Esophagus muscularis mucosa (tissue), 4 donors: ENCODE results near the gene FGFR2. TPM values are rescaled to one million over a fixed set of nuclear protein-coding genes. Genes with fewer than 3 reads are reported as not detected.

Experiments used
- DNase-seq: peaks from one replicate; pipeline ENCODE4 v3.0.0-alpha.2; 2017; ENCODE audit errors: extremely low spot score
- H3K27ac ChIP-seq, 4 donors: fragments of 200-600 bp; sonication (generic); replicated peaks in 1 of 4; 1 replicate in 3 of 4; 2 replicates in 1 of 4; pipeline ENCODE4 v1.5.1; 2016 to 2019; ENCODE audit warnings: mild to moderate bottlenecking in 1 of 4
- H3K27me3 ChIP-seq, 4 donors: fragments of 200-600 bp; sonication (generic); one replicate each; pipeline versions ENCODE4 v1.5.1 to v1.6.0; 2016 to 2019
- H3K36me3 ChIP-seq, 4 donors: fragments of 200-600 bp; sonication (generic); one replicate each; pipeline ENCODE4 v1.5.1; 2016 to 2019
- H3K4me1 ChIP-seq, 4 donors: fragments of 200-600 bp; sonication (generic); one replicate each; pipeline ENCODE4 v1.5.1; 2016 to 2019
- H3K4me3 ChIP-seq, 4 donors: fragments of 200-600 bp; sonication (generic); 1 replicate in 2 of 4; 2 replicates in 2 of 4; pipeline ENCODE4 v1.5.1; 2016 to 2019; ENCODE audit warnings: mild to moderate bottlenecking in 4 of 4, moderate library complexity in 1 of 4
- H3K9me3 ChIP-seq, 4 donors: fragments of 200-600 bp; sonication (generic); 1 replicate in 3 of 4; 2 replicates in 1 of 4; pipeline ENCODE4 v1.5.1; 2016 to 2019
- EP300 ChIP-seq: sonication (generic); formaldehyde crosslinking; IDR thresholded peaks from one replicate; pipeline ENCODE4 v1.6.1; 2017; ENCODE audit warnings: antibody characterized with exemption
- POLR2A ChIP-seq: fragments of 450-650 bp; IDR thresholded peaks from one replicate; pipeline ENCODE4 v1.6.1; 2017; ENCODE audit warnings: antibody characterized with exemption, moderate library complexity, mild to moderate bottlenecking, low read depth
- POLR2AphosphoS5 ChIP-seq, 2 donors: sonication (generic); formaldehyde crosslinking; IDR thresholded peaks; one replicate each; pipeline ENCODE4 v1.6.1; 2017; ENCODE audit warnings: antibody characterized with exemption in 2 of 2
- WGBS: methylation state at CpG from one replicate; pipeline ENCODE4 v1.1.5; 2018; 5-methylcytosine and 5-hydroxymethylcytosine counted together
- intact Hi-C: fragments of 100-400 bp; cut with DNase I; formaldehyde crosslinking; loops from one replicate; pipeline ENCODE4 v1.15.1; 2023
- total RNA-seq, 4 donors: library from RNA; depleted of rRNA; stranded (reverse); fragments of >200 nt; gene quantifications; one replicate each; pipeline versions ENCODE4 v1.1.0 to v1.2.1, GENCODE V29; 2016
- TF ChIP-seq, protein P1 (sequence below), 3 experiments: fragments of 200-600 bp in 2 of 3; fragments of 450-650 bp in 1 of 3; sonication (generic) in 2 of 3; IDR thresholded peaks; one replicate each; pipeline ENCODE4 v1.5.1; 2017 to 2019; ENCODE audit warnings: antibody characterized with exemption in 3 of 3, mild to moderate bottlenecking in 2 of 3, moderate library complexity in 1 of 3

The FGFR2 gene
- total RNA-seq, 4 donors from 2014 or later: 58.6 to 74.0 (median 60.5) TPM

DNA sequence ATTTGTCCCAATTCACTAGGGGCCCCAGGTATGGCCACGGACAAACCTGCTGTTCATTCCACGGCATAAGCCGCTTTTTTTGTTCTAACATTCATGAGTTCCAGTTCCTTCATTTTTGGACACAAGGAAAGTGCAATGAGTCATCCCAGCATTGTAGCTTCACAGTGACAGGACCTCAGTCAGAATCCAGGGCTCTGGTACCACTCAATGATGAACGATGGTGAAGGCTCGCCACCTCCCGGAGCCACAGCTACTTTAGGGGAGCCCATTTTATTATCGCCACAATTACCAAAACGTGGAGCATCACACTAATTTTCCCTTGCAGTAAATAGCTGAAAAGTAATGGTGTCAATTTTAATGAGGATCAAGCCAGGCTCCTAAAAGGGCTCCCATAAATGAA is 62.9 kb downstream of the FGFR2 start:
- Histone ChIP-seq H3K9me3 (no peaks in the 10 kb centered on the region), H3K27me3 (no peaks in the 10 kb centered on the region), H3K27ac (peak overlapping the region in 2 of 4 donors; percentile 58 to 62), H3K36me3 (peaks cover 0 to 8% (median 0%) of the 10 kb centered on the region in 4 donors), H3K4me1 (peaks cover 0 to 44% (median 13%) of the 10 kb centered on the region in 4 donors), H3K4me3 (no peak overlapping the region)
- TF ChIP-seq EP300 (no peak), POLR2AphosphoS5 (IDR thresholded peaks at IDR 0.05) (no peak), POLR2A (no peak)
- TF ChIP-seq, protein P1, sequence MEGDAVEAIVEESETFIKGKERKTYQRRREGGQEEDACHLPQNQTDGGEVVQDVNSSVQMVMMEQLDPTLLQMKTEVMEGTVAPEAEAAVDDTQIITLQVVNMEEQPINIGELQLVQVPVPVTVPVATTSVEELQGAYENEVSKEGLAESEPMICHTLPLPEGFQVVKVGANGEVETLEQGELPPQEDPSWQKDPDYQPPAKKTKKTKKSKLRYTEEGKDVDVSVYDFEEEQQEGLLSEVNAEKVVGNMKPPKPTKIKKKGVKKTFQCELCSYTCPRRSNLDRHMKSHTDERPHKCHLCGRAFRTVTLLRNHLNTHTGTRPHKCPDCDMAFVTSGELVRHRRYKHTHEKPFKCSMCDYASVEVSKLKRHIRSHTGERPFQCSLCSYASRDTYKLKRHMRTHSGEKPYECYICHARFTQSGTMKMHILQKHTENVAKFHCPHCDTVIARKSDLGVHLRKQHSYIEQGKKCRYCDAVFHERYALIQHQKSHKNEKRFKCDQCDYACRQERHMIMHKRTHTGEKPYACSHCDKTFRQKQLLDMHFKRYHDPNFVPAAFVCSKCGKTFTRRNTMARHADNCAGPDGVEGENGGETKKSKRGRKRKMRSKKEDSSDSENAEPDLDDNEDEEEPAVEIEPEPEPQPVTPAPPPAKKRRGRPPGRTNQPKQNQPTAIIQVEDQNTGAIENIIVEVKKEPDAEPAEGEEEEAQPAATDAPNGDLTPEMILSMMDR (IDR thresholded peaks at IDR 0.05): no peak
- no peak for DNase-seq
- intact Hi-C loops: no loop called here
- WGBS: 80% methylated on average over 8 of the region's 8 CpGs

DNA sequence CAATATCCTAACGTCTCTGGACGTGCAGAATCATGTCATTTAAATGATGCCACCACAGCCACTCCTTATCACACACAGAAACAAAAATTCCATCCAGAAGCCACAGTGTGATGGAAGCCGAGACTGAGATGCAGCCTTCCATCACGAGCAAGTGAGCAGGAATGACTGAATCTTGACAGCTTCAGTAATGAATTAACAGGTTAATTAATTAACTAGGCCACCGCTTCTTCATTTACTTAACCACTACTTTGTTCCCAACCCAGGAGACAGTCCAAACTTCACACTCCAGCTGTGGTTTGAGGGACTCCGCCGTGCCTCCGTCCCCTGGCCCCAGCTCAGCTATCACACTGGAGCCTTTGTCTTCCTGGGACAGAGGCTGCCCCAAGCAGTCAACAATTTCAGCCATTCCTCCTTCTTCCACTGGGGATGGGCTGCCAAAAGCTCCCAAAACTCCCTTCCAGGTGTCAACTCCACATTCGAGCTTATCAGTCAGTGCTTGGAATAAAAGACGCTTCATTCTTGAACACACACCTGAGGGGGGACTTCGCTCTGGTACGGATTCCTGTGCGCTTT is 65.9 kb downstream of the FGFR2 start:
- WGBS: 81% methylated on average over 13 of the region's 13 CpGs
- intact Hi-C loops: no loop called here
- H3K9me3 ChIP-seq: no peaks in the 10 kb centered on the region
- TF ChIP-seq EP300: no peak
- no peak for TF ChIP-seq POLR2AphosphoS5 (IDR thresholded peaks at IDR 0.05)
- TF ChIP-seq POLR2A: no peak
- TF ChIP-seq, protein P1 (IDR thresholded peaks at IDR 0.05): no peak
- H3K36me3 ChIP-seq: no peaks in the 10 kb centered on the region
- no peak overlapping the region for H3K4me3 ChIP-seq
- peaks cover 0 to 63% (median 22%) of the 10 kb centered on the region in 4 donors for H3K4me1 ChIP-seq
- no peaks in the 10 kb centered on the region for H3K27me3 ChIP-seq
- no peak for DNase-seq
- H3K27ac ChIP-seq: no peak overlapping the region

- Histone ChIP-seq H3K4me3 (no peak overlapping the region), H3K36me3 (no peaks in the 10 kb centered on the region), H3K9me3 (no peaks in the 10 kb centered on the region), H3K27me3 (no peaks in the 10 kb centered on the region), H3K4me1 (peaks cover 0 to 69% (median 27%) of the 10 kb centered on the region in 4 donors), H3K27ac (no peak overlapping the region)
- intact Hi-C loops: no loop called here
- WGBS: 91% methylated on average over 11 of the region's 11 CpGs
- no peak for DNase-seq
- TF ChIP-seq POLR2AphosphoS5 (IDR thresholded peaks at IDR 0.05) (no peak), EP300 (no peak), POLR2A (no peak)
- TF ChIP-seq, protein P1 (IDR thresholded peaks at IDR 0.05): no peak
Observed at GRCh38 chr10:121531830-121532178, 66.4 kb downstream of the FGFR2 start.

DNA sequence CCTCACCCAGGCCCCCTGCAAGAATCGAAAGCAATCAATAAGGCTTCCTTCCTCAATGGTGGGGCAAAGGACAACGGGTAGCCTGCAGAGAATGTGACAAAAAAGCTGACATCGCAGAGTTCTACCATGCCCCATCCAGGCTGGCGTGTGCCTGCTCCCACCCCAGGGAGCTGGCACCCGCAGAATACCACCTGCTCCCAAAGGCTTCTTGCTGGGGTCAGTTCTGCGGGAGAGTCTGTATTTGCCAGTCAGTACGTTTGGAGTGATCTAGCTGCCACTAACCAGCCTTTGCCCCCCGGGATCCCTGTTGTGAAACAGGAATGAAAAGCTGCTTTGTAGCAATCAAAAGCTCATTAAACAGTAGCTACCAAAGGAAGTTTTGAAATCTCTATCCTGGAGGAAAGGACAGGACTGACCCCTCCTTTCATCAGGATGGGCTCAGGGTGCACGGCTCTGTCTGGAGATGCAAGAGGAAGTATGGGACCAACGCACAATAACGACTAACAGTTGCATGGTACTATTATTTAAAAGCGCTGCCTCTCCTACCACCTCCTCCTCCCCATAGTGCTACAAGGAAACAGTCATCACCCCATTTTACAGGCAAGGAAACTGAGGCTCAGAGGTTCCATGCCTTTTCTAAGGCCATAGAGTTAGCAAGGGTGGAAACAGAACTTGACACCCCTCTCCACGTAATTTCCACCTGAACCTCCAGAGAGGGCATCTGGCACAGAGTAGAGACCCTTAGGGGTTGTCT is 67.0 kb downstream of the FGFR2 start:
- no peak overlapping the region for H3K27ac ChIP-seq
- peaks cover 0 to 69% (median 26%) of the 10 kb centered on the region in 4 donors for H3K4me1 ChIP-seq
- no peaks in the 10 kb centered on the region for H3K27me3 ChIP-seq
- TF ChIP-seq EP300 (no peak), POLR2A (no peak), POLR2AphosphoS5 (IDR thresholded peaks at IDR 0.05) (no peak)
- TF ChIP-seq, protein P1 (IDR thresholded peaks at IDR 0.05): no peak
- no peak overlapping the region for H3K4me3 ChIP-seq
- no peaks in the 10 kb centered on the region for H3K9me3 ChIP-seq
- intact Hi-C loops: no loop called here
- no peaks in the 10 kb centered on the region for H3K36me3 ChIP-seq
- 73% methylated on average over 11 of the region's 13 CpGs for WGBS
- no peak for DNase-seq
